ENCODE measurements around the gene CFL2.

GRCh38 chr14:34715127-34715863 is 902 bp upstream of the CFL2 start:
- TF ChIP-seq CTCF (conservative IDR thresholded peaks at IDR 0.05) (no peak), ZFX (IDR thresholded peaks at IDR 0.05) (no peak)
